HG03025 (cell line): ENCODE measurements around the gene CDC23.
A peak's percentile ranks its signal among the peaks of the same experiment; 100 is the strongest.
"Not testable (repeated sequence)": the region's sequence is repeated elsewhere in the genome, so short reads cannot be mapped to it uniquely, and the experiment has no call there.

Experiments used
- ATAC-seq: cut with Tn5 transposase; IDR thresholded peaks from one replicate; pipeline ENCODE4 v1.9.1; 2021; ENCODE audit warnings: mild to moderate bottlenecking, moderate library complexity; ENCODE audit not compliant: unreplicated experiment, low FRiP score

The CDC23 gene

DNA sequence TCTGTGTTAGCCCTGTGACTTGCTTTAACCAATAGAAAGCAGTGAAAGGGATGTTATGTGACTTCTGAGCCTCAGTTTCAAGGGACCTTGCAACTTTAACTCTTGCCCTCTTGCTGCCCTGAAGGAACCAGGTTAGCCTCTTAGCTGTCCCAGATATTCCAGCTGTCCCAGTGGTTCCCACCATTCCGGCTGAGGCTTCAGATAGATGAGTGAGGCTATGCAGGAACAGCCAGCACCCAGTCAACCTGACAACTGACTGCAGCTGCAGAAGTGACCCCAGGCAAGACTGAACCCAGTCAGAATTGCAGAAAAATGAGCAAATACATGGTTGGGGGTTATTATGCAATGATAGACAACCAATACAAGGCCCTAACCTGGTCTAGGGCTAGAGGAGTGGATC is 10.4 kb upstream of the CDC23 start:
- no peak for ATAC-seq

DNA sequence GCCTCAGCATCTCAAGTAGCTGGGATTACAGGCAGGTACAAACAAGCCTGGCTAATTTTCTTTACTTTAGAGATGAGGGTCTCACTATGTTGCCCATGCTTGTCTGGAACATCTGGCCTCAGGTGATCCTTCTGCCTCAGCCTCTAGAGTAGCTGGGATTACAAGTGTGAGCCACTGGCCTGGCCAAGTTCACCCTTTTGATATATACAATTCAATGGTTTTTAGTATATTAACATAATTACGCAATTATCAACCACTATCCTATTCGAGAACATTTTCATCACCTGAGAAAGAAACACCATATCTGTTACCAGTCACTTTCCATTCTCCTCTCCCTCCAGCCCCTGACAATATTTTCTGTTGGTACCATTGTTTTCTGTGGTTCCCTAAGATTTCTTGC is 3.7 kb upstream of the CDC23 start:
- ATAC-seq, result no peak

DNA sequence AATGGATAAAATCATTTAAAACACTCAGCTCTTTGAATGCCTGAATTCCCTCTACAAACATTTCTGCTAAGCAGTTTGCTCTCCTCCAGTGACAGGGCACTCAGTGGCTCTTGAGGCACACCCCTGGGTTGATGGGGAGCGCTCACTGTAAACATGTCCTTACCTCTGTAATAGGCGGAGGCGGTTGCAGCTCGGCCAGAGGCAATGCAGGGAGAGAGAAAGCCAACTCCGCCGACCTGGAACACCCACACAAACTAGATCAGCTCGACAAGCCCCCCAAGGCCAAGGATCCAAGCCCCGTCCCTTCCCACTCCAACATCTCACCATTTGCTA is 329 bp downstream of the CDC23 start:
- ATAC-seq, result peak; percentile 27

DNA sequence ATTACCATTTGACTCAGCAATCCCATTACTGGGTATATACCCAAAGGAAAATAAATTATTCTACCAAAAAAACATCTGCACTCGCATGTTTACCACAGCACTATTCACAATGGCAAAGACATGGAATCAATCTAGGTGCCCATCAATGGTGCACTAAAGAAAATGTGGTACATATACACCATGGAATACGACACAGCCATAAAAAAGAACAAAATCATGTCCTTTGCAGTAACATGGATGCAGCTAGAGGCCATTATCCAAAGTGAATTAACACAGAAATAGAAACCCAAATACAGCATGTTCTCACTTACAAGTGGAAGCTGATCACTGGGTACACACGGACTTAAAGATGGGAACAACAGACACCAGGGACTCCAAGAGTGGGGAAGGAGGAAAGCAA is 2.1 kb downstream of the CDC23 start:
- ATAC-seq, result no peak

DNA sequence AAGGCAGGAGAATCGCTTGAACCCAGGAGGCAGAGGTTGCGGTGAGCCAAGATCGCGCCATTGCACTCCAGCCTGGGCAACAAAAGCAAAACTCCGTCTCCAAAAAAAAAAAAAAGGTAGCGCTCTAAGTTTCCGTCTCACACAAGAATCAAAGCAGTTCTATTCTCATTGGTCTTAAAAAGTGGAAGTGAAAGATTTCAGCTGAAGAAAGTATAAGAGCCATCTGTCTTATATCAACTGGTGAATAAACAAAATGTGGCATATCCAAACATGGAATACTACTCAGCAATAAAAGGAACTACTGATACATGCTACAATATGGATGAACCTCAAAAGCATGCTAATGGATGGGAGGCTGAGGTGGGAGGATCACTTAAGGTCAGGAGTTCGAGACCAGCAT is 19.3 kb downstream of the CDC23 start:
- ATAC-seq, result not testable (repeated sequence)

DNA sequence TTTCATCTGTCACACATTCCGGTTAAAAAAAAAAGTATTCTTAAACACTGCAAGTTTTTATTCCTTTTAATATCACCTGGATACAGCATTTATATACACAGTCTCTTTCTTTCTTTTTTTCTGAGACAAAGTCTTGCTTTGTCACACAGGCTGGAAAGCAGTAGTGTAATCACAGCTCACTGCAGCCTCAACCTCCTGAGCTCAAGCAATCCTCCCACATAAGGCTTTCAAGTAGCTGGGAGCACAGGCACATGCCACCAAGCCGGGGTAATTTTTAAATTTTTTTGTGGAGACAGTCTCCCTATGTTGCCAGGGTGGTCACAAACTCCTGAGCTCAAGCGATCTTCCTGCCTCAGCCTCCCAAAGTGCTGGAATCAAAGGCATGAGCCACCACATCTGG is 20.3 kb downstream of the CDC23 start:
- no peak for ATAC-seq

DNA sequence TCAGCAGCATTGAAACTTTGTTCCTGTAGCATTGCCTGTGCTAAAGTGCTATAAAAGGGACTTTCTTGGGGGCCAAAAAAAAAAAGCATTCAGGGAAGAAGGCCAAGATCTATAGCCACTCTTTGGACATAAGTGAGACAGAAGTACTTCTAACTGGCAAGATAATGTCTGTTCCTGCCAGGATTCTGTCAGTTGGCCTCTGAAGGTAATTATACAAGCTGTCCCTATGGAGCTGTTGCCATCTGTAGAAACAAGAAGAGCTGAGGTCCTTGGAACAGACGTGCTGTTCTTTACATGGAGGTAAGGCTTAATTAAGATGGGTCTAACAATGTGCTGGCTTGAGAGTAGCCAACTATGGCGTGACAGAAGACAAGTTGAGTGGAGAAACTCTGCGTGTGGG is 24.5 kb downstream of the CDC23 start:
- no peak for ATAC-seq

DNA sequence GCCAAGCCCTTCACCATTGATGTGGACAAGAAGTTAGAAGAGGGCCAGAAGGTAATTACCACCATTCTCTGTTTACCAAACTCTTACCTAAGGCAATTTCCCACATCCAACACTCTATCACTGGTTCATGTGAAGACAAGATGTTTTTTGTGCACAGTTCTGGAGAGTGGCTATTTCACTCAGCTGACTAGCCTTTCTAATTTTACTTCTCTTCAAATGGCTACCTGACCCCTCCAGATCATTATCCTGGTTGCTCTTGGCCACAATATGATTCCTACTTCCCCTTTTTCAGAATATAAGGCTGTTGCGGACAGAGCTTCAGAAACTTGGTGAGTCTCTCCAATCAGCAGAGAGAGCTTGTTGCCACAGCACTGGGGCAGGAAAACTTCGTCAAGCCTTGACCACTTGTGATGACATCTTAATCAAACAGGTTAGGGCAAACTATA is 27.1 kb downstream of the CDC23 start:
- ATAC-seq, result peak; percentile 45

DNA sequence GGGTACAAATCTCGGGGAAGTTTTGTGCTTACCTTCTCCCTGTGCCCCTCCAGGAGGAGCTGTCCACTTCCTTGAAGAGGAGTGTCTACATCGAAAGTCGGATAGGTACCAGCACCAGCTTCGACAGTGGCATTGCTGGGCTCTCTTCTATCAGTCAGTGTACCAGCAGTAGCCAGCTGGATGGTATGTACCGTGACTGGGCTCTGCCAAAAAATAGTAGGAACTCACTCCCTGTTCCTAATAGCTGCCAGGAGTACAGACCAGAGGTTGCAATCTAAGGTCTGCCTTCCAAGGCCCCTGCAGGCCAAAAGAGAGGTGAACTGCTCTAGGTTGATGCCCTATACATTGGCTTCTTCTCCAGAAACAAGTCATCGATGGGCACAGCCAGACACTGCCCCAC is 30.3 kb downstream of the CDC23 start:
- no peak for ATAC-seq

DNA sequence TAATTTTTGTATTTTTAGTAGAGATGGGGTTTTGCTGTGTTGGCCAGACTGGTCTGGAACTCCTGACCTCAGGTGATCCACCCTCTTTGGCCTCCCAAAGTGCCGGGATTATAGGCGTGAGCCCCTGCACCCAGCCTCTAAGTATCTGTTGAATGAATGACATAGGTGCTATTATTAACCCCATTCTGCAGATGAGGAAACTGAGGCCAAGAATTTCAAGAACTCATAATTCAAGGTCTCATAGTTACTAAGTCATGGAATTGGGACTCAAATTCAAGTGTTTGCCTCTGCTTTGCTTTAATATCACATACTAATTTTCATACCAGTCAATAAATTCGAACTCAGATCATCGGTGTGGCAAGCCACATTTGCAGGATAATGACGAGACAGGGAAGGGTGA is 32.3 kb downstream of the CDC23 start:
- no peak for ATAC-seq

DNA sequence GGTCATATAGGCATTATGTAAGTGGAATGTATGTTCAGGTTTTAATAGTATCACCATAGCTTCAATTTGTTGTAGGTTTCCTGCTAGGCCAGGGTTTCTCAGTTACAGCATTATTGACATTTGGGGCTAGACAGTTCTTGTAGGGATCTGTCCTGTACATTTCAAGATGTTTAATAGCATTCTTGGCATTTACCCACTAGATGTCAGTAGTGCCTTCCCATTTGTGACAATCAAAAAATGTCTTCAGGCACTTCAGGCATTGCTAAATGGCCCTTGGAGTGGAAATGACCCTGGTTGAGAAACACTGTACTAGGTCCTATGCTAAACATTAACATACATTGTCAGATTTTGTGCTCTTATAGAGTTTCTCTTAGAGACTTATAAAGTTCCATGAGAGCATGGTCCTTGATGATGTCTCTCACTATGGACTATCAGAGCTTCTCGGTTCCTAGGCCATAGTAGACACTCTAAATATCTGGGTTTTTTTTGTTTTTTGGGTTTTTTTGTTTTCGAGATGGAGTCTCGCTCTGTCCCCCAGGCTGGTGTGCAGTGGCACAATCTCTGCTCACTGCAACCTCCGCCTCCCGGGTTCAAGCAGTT is 32.8 kb downstream of the CDC23 start:
- ATAC-seq, result no peak

DNA sequence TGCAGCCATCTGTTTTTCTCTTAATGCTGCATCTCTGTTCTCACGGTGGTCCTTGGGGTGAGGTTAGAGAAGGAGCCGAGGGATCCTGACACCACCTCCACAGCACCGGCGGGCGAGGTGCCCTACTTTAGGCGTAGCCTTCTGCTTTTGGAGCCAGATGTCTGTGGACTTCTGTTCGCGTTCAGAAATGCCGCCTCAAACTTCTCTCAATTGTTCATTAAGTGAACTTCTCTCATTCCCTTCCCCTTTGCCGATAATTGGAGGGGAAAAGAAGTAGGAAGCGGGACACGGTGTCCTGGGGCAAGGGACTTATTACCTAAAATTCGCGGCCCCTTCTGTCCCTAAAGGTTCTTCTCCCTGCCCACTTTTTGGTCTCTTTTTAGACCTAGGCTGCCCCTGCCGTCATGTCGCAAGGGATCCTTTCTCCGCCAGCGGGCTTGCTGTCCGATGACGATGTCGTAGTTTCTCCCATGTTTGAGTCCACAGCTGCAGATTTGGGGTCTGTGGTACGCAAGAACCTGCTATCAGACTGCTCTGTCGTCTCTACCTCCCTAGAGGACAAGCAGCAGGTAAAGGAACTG is 33.8 kb downstream of the CDC23 start:
- no peak for ATAC-seq

DNA sequence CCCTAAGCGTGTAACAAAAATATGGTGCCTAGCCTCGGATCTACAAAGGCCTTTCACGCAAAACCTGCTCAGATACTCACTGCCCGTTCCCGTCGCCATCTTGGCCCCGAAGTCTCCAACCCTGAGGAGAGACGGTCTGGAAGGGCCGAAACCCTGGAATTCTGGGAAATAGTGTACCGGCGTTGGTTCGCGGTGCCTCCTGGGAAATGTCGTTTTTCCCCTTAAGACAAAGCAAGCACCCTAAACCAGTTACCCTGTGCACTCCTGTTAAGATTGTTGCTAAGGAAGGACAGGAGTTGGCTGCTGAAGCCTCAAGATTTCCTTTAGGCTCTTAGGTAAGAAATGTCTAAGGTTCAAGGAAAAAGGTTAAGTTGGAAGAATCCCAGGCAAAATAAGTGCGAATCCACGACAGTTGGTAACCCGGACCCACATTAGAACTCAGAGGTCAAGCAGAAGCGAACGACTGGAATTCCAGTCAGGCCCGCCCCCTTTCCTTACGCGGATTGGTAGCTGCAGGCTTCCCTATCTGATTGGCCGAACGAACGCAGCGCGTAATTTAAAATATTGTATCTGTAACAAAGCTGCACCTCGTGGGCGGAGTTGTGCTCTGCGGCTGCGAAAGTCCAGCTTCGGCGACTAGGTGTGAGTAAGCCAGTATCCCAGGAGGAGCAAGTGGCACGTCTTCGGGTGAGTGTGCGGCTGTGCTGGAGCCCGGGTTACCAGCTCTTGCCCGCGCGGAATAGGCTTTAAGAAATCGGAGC is 34.4 kb downstream of the CDC23 start, which contains the start of the genes BRD8 and KIF20A:
TSS of gene BRD8 (minus strand) at position 115 of the 761 bp plus-strand sequence. CDS start at position 99, 16 bp downstream.
TSS of gene KIF20A (plus strand) at position 597 of the 761 bp plus-strand sequence. CDS start 569 bp downstream, outside the sequence.
- ATAC-seq, result peak; percentile 76

DNA sequence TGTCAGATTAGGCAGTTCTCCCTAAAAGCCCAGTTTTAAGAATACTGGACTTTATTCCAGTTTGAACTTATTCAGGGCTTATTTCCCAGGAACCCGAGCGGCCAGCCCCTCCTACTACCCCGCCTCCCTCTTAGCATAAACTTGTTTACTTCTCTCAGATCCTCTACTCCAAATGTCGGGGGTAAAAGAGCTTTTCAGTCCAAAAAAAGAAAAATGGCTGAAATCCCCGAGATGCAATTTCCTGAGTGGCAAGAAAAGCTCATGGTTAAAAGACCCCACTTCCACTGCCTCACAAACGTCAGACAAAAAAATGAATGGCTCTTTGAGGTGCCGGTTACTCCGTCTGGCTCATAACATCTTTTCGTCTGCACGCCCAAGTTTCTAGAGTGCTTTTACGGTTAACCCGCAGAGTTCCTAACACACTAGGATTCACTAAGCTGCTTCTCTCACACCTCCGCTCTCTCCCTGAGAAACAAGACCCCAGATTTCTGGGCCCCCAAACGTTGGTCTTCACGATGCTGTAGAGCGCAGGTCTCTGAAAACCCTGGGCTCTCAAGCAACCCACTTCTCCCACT is 35.1 kb downstream of the CDC23 start:
- no peak for ATAC-seq

DNA sequence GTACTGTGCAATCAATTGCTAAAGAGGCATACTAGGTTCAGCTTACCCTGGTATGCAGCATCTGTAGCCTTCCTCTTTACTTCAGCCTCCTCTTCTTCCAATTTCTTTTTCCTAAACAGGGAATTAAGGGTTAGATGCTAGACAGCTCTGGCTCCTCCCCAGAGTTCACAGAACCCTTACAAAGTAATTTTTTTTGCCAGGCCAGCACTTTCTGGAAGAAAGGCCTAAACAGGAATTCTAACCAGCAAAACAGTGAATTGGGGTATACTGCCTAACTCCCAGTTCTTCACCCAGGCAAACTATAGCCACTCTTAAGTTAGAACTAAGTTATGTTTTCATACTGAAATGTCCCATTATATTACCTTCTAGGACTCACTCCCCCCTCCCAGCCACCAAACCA is 42.8 kb downstream of the CDC23 start:
- no peak for ATAC-seq

DNA sequence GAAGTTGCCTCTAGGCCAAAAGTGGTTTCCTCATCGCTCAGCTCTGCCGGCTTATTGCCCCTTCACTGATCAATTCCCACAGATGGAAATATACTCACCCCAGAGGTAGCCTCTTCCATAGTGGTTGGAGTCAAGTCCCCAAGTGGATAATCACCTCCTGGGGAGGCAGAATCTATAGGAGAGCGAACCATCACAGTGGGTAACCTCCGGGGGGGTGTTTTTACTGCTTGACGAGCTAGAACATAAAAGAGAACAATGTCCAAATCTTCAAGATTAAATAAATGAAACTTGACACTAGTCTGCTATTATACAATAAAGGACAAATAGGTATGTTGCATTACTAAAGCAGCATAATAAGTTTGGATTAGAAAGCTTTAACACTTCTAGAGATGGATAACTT is 44.0 kb downstream of the CDC23 start:
- ATAC-seq, result no peak

DNA sequence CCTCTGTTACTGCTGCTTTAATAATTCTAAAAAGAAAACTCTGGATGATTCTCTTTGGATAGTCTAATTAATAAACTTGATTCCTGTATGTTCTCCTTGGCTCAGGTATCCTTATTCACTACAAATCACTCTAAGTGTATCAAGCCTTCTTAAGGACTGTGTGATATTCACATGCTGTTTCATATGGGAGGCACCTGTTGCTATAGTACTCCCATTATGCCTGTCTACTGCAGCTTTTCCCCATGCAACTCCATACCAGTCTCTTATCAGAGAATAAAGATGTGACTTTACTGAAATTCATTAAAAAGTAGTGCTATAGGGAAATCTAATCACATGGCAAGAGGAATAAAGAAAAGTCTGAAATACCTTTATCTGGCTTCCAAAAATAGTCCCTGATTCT is 49.4 kb downstream of the CDC23 start:
- no peak for ATAC-seq

DNA sequence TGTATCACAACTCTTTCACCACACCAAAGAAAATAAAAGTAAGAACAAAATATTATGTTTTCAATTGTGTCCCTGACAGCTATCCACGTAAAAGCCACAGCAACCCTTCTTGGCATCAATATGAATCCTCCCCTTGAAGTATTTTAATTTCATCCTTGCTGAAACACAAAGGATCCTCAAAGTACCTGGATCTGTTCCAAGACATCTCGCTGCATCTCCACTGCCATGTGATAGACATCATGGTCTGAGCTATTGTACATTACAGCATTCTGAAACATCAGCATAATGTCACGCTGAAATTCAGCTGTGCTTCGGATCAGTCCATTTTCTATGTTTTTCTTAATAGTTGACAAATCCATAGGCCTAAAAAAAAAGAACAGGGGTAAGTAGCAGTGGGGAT is 52.4 kb downstream of the CDC23 start:
- ATAC-seq, result no peak

DNA sequence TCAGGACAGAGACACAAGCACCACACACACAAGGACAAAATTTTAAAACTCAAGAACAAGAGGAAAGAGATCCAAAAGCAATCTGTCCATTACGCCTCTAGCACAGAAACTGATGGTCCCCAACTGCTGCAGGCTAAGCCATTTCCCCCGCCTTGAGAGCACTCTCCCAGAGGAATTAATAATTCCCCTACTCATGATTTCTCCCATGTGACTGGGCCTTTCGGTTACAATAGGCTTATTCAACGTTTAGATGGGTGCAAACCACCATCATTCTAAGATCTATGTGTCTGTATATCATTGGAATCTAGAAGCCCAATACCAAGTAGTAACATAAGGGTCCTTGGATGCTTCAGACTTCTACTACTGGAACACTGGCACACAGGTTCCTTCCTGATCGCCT is 53.5 kb downstream of the CDC23 start:
- ATAC-seq, result no peak

DNA sequence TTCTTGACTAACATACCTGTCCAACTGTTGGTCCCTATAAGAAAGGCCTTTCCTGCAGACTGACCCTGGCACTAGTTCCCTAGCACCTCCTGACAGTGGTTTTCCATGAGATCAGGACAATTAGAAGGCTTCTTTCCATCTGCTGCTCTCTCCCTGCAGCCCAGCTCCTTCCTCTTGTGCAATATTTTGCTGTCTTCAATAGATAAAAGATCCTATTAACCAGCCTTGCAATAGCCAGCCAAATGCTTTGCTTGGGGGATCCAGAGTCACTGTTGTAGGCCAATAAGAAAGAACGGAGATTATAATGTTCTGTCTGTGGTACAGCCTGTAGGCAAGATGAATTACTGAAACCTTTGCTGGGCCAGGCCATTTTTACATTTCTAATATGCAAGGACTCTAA is 55.5 kb downstream of the CDC23 start:
- ATAC-seq, result no peak

DNA sequence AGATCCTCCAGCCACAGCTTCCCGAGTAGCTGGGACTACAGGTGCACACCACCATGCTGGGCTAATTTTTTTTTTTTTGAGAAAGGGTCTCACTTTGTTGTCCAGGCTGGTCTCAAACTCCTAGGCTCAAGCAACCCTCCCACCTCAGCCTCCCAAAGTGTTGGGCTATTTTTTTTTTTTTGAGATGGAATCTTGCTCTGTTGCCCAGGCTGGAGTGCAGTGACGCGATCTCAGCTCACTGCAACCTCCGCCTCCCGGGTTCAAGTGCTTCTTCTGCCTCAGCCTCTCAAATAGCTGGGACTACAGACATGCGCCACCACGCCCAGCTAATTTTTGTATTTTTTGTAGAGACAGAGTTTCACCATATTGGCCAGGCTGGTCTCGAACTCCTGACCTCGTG is 57.1 kb downstream of the CDC23 start:
- not testable (repeated sequence) for ATAC-seq

DNA sequence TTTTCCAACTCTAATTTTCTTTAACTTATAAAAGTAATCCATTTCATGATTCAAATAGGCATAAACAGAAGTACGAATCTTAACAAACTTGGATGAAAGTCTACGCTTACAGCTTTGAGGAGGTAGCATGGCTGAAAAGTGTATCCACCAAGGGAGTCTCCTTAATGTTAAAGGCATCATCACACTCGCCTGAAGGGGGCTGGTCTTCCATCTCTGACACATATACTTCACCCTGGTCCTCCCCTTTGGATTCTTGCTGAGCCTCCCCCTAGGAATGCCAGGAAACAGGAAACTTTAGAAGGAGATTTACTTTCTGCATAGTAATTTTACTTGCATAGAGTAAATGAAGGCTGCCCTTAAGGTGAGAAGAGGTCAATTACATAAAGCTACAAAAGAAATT is 63.6 kb downstream of the CDC23 start:
- no peak for ATAC-seq
